ENCODE results near the gene KIF2A.
A peak's percentile ranks its signal among the peaks of the same experiment; 100 is the strongest.

KIF2A gene

GRCh38 chr5:62296998-62297397 lies 9.0 kb upstream of the KIF2A start:
- no peak for DNase-seq

DNA sequence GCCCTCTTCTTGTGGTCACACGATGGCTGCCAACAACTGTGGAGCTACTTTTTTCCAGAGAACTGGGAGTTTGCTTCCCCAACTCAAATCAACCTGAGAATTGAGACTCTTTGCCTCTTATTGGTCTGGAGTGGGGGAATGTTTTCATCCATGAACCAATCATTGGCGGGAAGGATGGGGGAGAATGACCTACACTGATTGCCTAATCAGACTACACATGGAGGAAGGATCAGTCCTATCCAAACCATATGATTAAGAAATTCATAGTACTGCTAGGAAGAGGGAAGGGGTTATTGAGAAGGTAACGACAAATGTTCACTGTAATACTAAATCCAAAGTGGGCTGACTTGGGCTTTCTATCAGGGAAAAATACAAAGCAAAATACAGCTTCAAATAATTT lies 7.9 kb upstream of the KIF2A start:
- DNase-seq, result no peak

DNA sequence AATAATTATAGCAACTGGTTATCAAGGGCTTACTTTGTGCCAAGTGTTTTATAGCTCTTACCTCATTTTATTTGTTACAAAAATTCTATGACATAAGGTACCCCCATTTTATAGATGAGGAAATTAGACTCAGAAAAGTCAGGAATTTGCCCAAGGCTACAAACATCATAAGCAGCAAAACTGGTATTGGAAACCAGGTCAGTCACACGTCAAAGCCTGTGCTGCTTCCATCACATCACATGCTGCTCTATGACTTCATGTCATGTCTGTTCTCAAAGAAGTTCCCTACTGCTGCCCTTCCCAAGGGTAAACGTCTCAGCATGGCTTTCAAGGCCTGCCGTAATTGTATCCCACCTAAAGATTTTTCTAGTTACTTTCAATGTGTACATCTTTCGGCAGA lies 6.9 kb upstream of the KIF2A start:
- DNase-seq, result no peak

DNA sequence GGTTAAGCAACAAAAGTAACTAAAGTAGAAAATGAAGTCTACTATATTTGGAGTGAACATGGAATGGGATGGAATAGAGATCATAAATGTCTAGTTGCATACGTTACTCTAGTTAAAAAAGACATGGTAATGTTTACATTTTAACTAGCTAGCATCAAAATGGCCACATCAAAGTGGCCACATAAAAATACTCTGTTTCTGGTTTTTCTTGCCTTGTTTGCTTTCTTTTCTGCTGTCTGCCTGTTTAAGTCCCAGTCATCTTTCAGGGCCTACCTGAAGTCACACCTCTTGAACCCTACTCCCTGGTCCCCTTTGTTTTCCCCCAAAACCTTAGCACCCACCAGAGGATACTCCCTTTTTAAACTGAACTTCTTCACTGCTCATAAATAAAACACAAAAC lies 6.4 kb upstream of the KIF2A start:
- DNase-seq, result no peak

GRCh38 chr5:62305358-62305714 lies 670 bp upstream of the KIF2A start:
- DNase-seq, result no peak

DNA sequence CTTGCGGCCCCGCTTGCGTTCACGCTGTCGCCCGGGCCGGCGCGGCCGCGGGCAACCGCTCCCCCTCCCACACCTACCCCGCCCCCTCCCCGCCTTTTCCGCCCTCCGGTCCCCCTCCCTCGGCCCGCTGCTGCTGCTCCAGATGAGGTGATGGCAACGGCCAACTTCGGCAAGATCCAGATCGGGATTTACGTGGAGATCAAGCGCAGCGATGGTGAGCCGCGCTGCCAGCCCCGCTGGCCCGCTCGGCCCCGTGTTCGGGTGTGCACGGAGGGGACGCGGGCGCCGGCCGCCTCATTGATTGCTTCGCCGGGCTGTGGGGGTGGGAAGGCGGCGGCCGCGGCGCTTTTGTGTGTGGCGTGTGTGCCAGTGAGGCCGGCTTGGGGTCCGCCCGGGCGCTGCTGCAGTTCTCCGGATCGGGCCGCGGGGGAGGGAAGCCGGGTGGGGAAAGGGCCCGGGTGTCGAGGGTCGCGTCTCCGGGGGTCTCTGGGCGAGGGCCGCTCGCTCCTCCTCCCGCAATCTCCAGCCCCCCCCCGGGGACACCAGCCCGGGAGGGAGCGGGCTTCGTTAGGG lies 403 bp downstream of the KIF2A start:
- DNase-seq, result peak; percentile 71

- no peak for DNase-seq
Measured at GRCh38 chr5:62306896-62307689, 1.1 kb downstream of the KIF2A start.

GRCh38 chr5:62308439-62308838 lies 2.4 kb downstream of the KIF2A start:
- no peak for DNase-seq

DNA sequence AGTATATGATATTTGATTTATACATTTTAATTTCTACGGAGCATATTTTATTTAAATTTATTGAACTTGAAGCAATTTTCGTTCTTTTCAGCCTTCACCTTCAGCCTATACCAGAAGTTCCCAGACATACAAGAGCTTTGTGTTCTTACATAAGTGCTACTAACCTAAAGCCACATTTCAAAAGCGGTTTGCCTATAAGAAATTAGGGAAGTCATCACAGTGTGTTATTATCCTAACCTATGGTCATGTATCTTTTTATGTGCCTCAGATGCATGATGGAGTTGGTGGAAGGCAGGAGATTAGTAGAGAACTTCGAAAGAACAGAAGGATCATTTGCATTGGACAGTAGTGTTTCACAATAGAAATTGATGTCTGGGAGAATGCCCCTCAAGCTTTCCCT lies 3.1 kb downstream of the KIF2A start:
- DNase-seq, result no peak

GRCh38 chr5:62310426-62311143 lies 4.6 kb downstream of the KIF2A start:
- no peak for DNase-seq

DNA sequence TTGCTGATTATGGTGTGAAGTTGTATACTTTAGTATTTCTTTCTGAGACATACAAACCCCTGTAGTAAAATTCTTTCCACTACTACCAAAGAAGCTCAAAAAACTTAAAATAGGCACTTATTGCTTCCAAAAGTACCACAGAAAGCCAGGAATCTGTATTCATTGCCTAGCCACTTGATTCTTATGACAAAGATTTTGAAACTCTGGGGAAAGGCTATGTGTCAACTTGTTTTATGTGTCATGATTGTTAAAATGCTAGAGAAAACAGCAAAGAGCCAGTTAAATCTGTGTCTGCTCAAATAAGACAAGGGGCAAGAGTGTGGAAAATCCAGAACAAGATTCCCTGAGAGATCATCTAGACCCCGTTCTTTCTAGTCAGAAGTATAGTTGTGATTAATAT lies 6.0 kb downstream of the KIF2A start:
- no peak for DNase-seq

- DNase-seq, result no peak
Measured at GRCh38 chr5:62312674-62313073, 6.7 kb downstream of the KIF2A start.

DNA sequence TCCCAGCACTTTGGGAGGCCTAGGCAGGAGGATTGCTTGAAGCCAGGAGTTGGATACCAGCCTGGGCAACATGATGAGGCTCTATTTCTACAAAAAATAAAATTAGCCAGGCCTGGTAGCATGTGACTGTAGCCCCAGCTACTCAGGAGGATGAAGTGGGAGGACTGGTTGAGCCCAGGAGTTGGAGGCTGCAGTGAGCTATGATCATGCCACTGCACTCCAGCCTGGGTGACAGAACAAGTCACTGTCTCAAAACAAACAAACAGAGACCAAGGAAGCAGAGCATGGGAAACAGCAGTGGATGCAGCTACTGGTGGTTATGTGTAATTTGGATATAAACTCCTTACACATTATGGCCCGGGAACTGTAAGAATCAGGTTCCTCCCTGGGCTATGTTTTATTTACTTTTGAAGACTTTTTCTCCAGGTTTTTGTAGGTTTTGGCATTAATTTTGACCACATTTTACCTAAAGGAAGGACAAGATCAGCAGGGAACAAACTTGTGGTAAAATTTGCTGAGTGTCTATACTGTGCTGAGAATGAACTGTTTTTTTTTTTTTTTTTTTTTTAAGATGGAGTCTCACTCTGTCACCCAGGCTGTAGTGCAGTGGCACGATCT lies 8.3 kb downstream of the KIF2A start:
- DNase-seq, result no peak

DNA sequence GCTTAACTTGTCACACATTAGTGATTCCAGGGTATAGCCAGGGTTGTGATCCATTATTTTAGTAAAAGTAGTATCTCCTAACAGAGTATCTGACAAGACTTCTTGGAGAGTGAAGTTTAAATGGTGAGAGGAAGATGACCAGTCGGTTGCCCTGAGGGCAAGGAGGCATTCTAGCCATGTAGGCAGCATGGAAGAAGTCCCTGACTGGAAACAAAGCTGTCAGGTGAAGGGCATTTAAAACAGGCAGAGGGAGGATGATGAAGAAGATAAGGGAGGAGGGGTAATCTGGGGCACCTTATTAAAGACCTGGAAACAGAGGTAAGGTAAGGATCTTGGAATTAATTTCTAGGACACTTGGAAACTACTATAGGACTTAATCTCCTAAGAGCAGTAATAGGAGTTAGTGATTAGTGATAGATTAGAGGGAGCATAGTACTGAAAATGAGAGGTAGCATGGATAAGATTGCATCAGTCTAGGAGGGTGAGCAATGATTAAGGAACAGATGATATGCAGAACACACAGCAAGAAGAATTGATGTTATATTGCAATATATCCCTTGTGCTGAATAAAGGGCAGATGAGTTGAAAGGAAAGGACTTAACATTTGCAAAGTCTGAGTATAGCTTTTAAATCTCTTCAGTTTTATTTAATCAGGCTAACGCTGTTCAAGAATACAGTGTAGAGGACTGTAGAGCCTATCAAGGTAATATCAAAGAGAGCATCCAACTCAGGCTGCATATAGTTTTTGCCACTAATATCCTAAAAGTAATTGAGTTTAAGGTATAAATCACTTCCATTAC lies 9.6 kb downstream of the KIF2A start:
- no peak for DNase-seq

DNA sequence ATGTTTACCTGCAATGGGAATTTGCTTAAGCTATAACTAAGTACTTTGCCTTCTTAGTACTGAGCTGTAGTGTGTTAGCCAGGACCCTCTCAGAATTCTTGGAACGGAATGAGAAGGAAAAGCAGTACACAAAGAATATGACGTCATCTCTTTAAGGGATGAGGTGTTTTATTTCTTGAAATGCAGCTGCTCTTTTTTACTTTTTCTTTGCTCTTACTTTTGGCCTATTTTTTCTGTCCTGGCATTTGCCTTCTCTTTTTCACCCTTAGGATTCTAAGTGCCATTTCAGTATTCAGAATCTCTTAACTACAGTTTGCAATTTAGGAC lies 10.1 kb downstream of the KIF2A start:
- DNase-seq, result no peak

DNA sequence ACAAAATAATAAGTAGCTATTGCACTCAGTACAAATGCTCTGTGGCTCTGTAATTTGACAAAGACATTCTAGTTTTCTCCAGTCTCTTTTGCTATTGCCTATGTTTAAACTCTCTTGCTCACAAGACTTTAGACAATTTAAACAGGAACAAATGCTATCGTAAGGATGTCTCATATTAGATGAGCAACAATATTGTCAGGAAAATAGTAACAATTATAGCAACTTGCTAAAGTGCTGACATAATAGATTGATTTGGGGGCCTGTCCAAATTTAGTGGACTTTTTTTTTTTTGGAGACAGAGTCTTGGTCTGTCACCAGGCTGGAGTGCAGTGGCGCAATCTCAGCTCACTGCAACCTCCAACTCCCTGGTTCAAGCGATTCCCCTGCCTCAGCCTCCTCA lies 11.8 kb downstream of the KIF2A start:
- no peak for DNase-seq

GRCh38 chr5:62322484-62322883 lies 16.5 kb downstream of the KIF2A start:
- DNase-seq, result no peak

GRCh38 chr5:62326302-62326701 lies 20.3 kb downstream of the KIF2A start:
- DNase-seq, result no peak

- DNase-seq, result no peak
Measured at GRCh38 chr5:62326702-62327101, 20.7 kb downstream of the KIF2A start.

GRCh38 chr5:62327138-62328053 lies 21.4 kb downstream of the KIF2A start:
- no peak for DNase-seq

GRCh38 chr5:62328772-62329491 lies 22.9 kb downstream of the KIF2A start:
- DNase-seq, result no peak

Measured in NCI-H345 (cell line).